ENCODE results near the gene ACOX1. TPM values are rescaled to one million over a fixed set of nuclear protein-coding genes. Genes with fewer than 3 reads are reported as not detected.
"Not testable (repeated sequence)": the region's sequence is repeated elsewhere in the genome, so short reads cannot be mapped to it uniquely, and the experiment has no call there.

The ACOX1 gene
- total and polyA plus RNA-seq, 4 donors, result 33.3 to 293 (median 63.4) TPM

DNA sequence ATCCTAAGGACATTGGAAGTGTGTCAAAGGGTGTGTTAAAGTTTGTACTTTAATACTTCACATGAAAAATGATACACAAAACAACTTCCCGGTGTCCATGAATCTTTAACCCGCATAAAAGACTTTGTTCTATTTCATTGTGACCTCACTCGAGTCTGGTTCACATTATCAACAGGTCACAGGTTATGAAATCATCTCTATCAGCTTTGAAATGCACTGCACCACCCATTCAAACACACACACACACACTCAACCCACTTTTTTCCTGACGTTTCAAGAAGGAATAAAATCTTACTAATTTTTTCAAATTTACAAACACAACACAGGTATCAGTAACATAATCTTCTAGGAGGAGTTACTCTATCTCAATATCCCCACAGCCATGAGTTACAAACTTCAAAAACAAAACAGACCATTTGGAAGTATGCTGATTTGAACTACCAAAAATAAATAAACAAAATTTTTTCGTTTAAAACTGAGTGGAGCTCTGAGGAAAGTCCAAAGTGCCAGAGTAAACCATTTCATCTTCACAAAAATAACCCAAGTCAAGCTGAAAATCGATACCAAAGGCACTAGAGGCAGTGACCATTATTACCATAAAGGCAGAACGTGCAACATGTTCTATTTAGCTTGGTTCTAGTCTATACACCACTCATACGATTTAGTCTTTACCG, 2.7 kb downstream of the ACOX1 start (continued):
- TF ChIP-seq, protein P1, sequence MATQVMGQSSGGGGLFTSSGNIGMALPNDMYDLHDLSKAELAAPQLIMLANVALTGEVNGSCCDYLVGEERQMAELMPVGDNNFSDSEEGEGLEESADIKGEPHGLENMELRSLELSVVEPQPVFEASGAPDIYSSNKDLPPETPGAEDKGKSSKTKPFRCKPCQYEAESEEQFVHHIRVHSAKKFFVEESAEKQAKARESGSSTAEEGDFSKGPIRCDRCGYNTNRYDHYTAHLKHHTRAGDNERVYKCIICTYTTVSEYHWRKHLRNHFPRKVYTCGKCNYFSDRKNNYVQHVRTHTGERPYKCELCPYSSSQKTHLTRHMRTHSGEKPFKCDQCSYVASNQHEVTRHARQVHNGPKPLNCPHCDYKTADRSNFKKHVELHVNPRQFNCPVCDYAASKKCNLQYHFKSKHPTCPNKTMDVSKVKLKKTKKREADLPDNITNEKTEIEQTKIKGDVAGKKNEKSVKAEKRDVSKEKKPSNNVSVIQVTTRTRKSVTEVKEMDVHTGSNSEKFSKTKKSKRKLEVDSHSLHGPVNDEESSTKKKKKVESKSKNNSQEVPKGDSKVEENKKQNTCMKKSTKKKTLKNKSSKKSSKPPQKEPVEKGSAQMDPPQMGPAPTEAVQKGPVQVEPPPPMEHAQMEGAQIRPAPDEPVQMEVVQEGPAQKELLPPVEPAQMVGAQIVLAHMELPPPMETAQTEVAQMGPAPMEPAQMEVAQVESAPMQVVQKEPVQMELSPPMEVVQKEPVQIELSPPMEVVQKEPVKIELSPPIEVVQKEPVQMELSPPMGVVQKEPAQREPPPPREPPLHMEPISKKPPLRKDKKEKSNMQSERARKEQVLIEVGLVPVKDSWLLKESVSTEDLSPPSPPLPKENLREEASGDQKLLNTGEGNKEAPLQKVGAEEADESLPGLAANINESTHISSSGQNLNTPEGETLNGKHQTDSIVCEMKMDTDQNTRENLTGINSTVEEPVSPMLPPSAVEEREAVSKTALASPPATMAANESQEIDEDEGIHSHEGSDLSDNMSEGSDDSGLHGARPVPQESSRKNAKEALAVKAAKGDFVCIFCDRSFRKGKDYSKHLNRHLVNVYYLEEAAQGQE (IDR thresholded peaks at IDR 0.05), result peak; percentile 46
- TF ChIP-seq, protein P2, sequence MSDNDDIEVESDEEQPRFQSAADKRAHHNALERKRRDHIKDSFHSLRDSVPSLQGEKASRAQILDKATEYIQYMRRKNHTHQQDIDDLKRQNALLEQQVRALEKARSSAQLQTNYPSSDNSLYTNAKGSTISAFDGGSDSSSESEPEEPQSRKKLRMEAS (IDR thresholded peaks at IDR 0.05), result peak; percentile 75

GRCh38 chr17:75975757-75976174, 3.2 kb downstream of the ACOX1 start:
- WGBS, result 20% methylated on average over 5 of the region's 5 CpGs
- DNase-seq (ENCODE audit: low spot score), result no peak
- no peaks in the 10 kb centered on the region for H3K9me3 ChIP-seq (ENCODE audit: control insufficient read depth in 4 of 4, low read length in 3 of 4)
- H3K27me3 ChIP-seq (ENCODE audit: control insufficient read depth in 4 of 4, insufficient read depth in 4 of 4, low read length in 3 of 4), result no peaks in the 10 kb centered on the region
- peak overlapping the region; percentile 97 to 98 for H3K27ac ChIP-seq (ENCODE audit: low read depth in 1 of 2, low read length in 2 of 2)
- peaks cover 3 to 60% (median 32%) of the 10 kb centered on the region in 4 donors for H3K4me1 ChIP-seq (ENCODE audit: control insufficient read depth in 4 of 4, insufficient read depth in 4 of 4, low read length in 3 of 4)
- peak overlapping the region; percentile 38 to 61 (median 40) for H3K4me3 ChIP-seq (ENCODE audit: low read depth in 1 of 3, low read length in 3 of 3)
- TF ChIP-seq, protein P3, sequence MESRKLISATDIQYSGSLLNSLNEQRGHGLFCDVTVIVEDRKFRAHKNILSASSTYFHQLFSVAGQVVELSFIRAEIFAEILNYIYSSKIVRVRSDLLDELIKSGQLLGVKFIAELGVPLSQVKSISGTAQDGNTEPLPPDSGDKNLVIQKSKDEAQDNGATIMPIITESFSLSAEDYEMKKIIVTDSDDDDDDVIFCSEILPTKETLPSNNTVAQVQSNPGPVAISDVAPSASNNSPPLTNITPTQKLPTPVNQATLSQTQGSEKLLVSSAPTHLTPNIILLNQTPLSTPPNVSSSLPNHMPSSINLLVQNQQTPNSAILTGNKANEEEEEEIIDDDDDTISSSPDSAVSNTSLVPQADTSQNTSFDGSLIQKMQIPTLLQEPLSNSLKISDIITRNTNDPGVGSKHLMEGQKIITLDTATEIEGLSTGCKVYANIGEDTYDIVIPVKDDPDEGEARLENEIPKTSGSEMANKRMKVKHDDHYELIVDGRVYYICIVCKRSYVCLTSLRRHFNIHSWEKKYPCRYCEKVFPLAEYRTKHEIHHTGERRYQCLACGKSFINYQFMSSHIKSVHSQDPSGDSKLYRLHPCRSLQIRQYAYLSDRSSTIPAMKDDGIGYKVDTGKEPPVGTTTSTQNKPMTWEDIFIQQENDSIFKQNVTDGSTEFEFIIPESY (IDR thresholded peaks at IDR 0.05), result no peak
- no peak for TF ChIP-seq YY1 (IDR thresholded peaks at IDR 0.05)
- no peak for TF ChIP-seq HNF4A (conservative IDR thresholded peaks at IDR 0.05)
- TF ChIP-seq NR2F2 (IDR thresholded peaks at IDR 0.05), result no peak
- TF ChIP-seq, protein P1 (IDR thresholded peaks at IDR 0.05), result no peak
- TF ChIP-seq JUND (IDR thresholded peaks at IDR 0.05), result no peak
- H3K36me3 ChIP-seq (ENCODE audit: control insufficient read depth in 4 of 4, insufficient read depth in 3 of 4, low read depth in 1 of 4, low read length in 3 of 4), result peaks cover 4 to 8% (median 6%) of the 10 kb centered on the region in 4 donors
- peak overlapping the region; percentile 47 to 97 for H3K9ac ChIP-seq (ENCODE audit: low read depth in 1 of 2, low read length in 2 of 2)

GRCh38 chr17:75975187-75975586, 3.8 kb downstream of the ACOX1 start:
- Histone ChIP-seq H3K9ac (ENCODE audit: low read depth in 1 of 2, low read length in 2 of 2) (peak overlapping the region; percentile 47 to 76), H3K4me1 (ENCODE audit: control insufficient read depth in 4 of 4, insufficient read depth in 4 of 4, low read length in 3 of 4) (peaks cover 3 to 59% (median 30%) of the 10 kb centered on the region in 4 donors), H3K36me3 (ENCODE audit: control insufficient read depth in 4 of 4, insufficient read depth in 3 of 4, low read depth in 1 of 4, low read length in 3 of 4) (peaks cover 4 to 13% (median 11%) of the 10 kb centered on the region in 4 donors), H3K4me3 (ENCODE audit: low read depth in 1 of 3, low read length in 3 of 3) (peak overlapping the region; percentile 0 to 38 (median 32)), H3K27ac (ENCODE audit: low read depth in 1 of 2, low read length in 2 of 2) (peak overlapping the region; percentile 97 to 98)
- 73% methylated on average over 6 of the region's 6 CpGs for WGBS
- not testable (repeated sequence) for DNase-seq (ENCODE audit: low spot score); H3K9me3 ChIP-seq (ENCODE audit: control insufficient read depth in 4 of 4, low read length in 3 of 4); H3K27me3 ChIP-seq (ENCODE audit: control insufficient read depth in 4 of 4, insufficient read depth in 4 of 4, low read length in 3 of 4)
